Type B pancreatic cell (in vitro differentiated cells): ENCODE results near the gene DAB1. TPM values are rescaled to one million over a fixed set of nuclear protein-coding genes. Genes with fewer than 3 reads are reported as not detected.

Source experiments
- DNase-seq: peaks from one replicate; pipeline ENCODE4 v3.0.0; 2021; ENCODE audit warnings: mixed read lengths; ENCODE audit not compliant: unreplicated experiment; ENCODE audit errors: extremely low spot score
- H3K27ac Mint-ChIP-seq: 2 replicates; pipeline ENCODE4 v1.8.0; 2021; ENCODE audit warnings: mild to moderate bottlenecking, mixed read lengths
- H3K27me3 Mint-ChIP-seq: 2 replicates; pipeline ENCODE4 v1.8.0; 2021; ENCODE audit warnings: mixed read lengths
- H3K36me3 Mint-ChIP-seq: 2 replicates; pipeline ENCODE4 v1.8.0; 2021; ENCODE audit warnings: mixed read lengths
- H3K4me1 Mint-ChIP-seq: one replicate; pipeline ENCODE4 v1.8.0; 2021; ENCODE audit warnings: mixed read lengths; ENCODE audit not compliant: unreplicated experiment
- H3K4me3 Mint-ChIP-seq: 2 replicates; pipeline ENCODE4 v1.8.0; 2021; ENCODE audit warnings: mild to moderate bottlenecking, mixed read lengths
- H3K9me3 Mint-ChIP-seq: 2 replicates; pipeline ENCODE4 v1.8.0; 2021; ENCODE audit warnings: mixed read lengths
- total RNA-seq: library from RNA; stranded (reverse); gene quantifications from 2 replicates; pipeline ENCODE4 v1.2.1, GENCODE V29; 2021; ENCODE audit warnings: low replicate concordance
- TF ChIP-seq, protein P1 (sequence below): fragments of 200-600 bp; sonication (generic); conservative IDR thresholded peaks from 2 replicates; pipeline ENCODE4 v1.5.0; 2021; ENCODE audit warnings: antibody characterized with exemption, mild to moderate bottlenecking

The DAB1 gene
- total RNA-seq, 1 donor from 2014 or later, result 7.3 TPM

DNA sequence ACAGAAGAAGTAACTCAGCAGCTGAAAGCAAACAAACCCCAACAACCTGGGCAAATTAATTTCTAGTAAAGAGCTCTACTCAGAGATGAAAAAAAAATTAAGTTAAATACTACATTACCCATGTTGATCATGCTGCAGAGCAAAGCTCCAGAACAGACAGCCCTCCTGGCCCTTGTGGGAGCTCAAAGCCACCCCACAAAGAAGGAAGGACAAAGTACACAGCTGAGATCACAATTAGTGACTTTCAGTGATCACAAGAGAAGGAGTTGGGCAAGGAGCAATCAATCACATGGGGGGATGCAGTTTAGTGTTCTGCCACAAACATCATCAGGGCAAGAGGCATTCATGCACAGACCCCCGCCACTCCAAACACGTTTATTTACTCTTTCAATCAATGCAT lies 114.2 kb downstream of the DAB1 start:
- H3K36me3 Mint-ChIP-seq, result peaks cover 8% of the 10 kb centered on the region
- peaks cover 5% of the 10 kb centered on the region for H3K4me1 Mint-ChIP-seq
- no peak overlapping the region for H3K4me3 Mint-ChIP-seq
- H3K27ac Mint-ChIP-seq, result no peak overlapping the region
- TF ChIP-seq, protein P1, sequence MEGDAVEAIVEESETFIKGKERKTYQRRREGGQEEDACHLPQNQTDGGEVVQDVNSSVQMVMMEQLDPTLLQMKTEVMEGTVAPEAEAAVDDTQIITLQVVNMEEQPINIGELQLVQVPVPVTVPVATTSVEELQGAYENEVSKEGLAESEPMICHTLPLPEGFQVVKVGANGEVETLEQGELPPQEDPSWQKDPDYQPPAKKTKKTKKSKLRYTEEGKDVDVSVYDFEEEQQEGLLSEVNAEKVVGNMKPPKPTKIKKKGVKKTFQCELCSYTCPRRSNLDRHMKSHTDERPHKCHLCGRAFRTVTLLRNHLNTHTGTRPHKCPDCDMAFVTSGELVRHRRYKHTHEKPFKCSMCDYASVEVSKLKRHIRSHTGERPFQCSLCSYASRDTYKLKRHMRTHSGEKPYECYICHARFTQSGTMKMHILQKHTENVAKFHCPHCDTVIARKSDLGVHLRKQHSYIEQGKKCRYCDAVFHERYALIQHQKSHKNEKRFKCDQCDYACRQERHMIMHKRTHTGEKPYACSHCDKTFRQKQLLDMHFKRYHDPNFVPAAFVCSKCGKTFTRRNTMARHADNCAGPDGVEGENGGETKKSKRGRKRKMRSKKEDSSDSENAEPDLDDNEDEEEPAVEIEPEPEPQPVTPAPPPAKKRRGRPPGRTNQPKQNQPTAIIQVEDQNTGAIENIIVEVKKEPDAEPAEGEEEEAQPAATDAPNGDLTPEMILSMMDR, result no peak
- peaks cover 7% of the 10 kb centered on the region for H3K9me3 Mint-ChIP-seq
- DNase-seq, result no peak
- peaks cover 3% of the 10 kb centered on the region for H3K27me3 Mint-ChIP-seq

DNA sequence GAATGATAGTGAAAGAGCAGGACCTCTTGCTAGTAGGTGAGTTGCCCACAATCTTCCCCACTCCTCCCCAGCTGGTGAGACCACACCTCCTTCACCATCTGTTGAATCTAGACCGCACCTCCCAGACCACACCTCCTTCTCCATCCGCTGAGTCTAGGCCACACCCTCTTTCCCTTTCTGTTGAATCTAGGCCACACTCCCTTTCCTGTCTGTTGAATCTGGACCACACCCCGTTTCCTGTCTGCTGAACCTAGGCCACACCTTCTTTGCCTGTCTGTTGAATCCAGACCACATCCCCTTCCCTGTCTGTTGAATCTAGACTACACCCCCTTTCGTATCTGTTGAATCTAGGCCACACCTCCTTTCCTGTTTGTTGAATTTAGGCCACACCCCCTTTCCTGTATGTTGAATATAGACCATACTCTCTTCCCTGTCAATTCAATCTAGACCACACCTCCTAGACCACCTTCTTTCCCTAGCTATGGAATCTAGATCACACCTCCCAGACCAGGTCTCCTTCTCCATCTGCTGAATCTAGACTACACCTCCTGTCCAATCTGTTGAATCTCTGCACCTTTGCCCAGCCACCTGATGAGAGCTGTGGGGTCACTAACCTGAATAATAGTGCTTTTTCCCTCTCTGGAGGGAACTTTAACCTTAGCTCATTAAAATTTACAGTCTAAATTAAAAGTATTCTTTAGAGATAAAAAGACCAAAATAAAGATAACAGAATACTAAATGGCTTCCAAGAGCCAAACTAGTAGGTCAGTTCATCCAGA lies 116.3 kb downstream of the DAB1 start:
- DNase-seq, result no peak
- TF ChIP-seq, protein P1, result no peak
- peaks cover 5% of the 10 kb centered on the region for H3K4me1 Mint-ChIP-seq
- H3K4me3 Mint-ChIP-seq, result no peak overlapping the region
- H3K9me3 Mint-ChIP-seq, result peaks cover 7% of the 10 kb centered on the region
- peaks cover 3% of the 10 kb centered on the region for H3K27me3 Mint-ChIP-seq
- peaks cover 8% of the 10 kb centered on the region for H3K36me3 Mint-ChIP-seq
- no peak overlapping the region for H3K27ac Mint-ChIP-seq

DNA sequence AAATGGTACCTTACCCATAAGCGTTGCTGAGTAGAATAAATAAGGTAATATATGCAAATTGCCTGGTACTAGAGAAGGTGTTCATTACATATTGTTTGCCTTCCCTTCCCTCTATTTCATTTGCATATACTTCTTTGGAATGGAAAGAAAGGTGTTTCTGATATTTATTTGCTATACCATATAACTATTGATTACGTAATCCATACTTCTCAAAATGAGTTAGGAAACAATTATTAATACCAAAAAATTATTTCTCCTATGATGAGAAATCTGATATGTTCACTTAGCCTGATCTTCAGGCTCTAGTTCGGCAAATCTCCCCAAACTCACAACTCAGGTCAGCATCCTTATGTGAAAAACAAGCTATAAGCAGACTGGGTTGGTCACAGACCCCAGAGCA lies 119.3 kb downstream of the DAB1 start:
- Mint-ChIP-seq H3K4me1 (peaks cover 5% of the 10 kb centered on the region), H3K36me3 (peaks cover 8% of the 10 kb centered on the region), H3K9me3 (peaks cover 7% of the 10 kb centered on the region), H3K27ac (no peak overlapping the region), H3K27me3 (peaks cover 3% of the 10 kb centered on the region), H3K4me3 (no peak overlapping the region)
- DNase-seq, result no peak
- TF ChIP-seq, protein P1, result no peak

DNA sequence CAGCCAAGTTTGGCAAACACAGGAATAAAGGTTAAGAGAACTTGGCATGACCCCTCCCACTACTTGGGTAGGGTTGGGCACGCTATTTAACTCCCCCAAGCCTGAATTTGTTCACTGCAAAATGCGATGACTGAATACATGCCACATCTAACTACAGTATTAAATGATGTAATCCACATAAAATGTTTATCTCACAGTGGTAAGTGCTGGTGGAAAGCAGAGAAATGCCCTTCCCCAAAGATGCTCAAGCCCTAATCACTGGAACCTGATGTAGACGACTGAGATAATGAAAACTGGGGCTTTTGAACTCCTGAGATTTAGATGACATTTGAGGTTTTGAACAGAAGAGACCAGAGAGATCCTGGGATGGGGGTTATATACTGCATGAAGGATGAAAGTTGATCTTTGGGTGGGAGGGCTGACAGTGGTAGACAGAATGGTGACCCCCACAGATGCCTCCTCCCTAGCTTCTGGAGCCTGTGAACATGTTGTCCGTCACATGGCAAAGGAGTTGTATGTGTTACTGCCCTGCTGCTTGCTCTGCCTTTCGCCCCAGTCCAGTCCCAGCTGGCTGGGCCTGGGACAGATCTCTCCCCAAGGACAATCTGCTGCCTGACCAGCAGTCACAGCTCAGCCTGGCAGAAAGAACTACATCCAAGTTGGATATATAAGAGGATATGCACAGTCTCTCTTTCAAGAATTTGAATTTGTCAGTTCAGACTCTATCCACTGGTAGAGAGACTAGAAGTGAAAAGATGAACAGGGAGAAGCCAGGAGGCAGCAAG lies 120.9 kb downstream of the DAB1 start:
- Mint-ChIP-seq H3K4me1 (no peaks in the 10 kb centered on the region), H3K9me3 (peaks cover 7% of the 10 kb centered on the region), H3K27me3 (peaks cover 3% of the 10 kb centered on the region), H3K4me3 (no peak overlapping the region), H3K27ac (no peak overlapping the region), H3K36me3 (peaks cover 8% of the 10 kb centered on the region)
- DNase-seq, result no peak
- TF ChIP-seq, protein P1, result no peak

DNA sequence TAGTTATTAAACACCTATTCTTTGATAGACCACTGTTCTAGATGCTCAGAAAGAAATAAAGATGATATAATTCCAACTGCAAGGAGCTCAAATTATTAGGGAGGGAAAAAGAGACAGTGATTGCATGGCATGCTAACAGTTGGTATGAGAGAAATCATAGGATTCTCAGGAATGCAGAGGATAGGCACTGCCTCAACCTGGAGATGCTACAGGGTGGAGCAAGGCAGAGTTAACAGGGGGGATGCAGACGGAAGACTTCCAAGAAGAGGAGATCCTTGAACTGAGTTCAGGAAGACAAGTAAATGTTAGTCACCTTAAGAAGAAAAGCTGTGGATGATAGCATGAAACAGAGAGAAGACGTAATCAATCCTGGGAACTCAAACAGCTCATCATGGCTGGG lies 123.7 kb downstream of the DAB1 start:
- TF ChIP-seq, protein P1, result no peak
- H3K9me3 Mint-ChIP-seq, result no peaks in the 10 kb centered on the region
- no peak overlapping the region for H3K4me3 Mint-ChIP-seq
- no peaks in the 10 kb centered on the region for H3K36me3 Mint-ChIP-seq
- DNase-seq, result no peak
- H3K27me3 Mint-ChIP-seq, result peaks cover 3% of the 10 kb centered on the region
- H3K4me1 Mint-ChIP-seq, result no peaks in the 10 kb centered on the region
- no peak overlapping the region for H3K27ac Mint-ChIP-seq
